ENCODE measurements around the gene ATP1A3.
"Not testable (repeated sequence)": the region's sequence is repeated elsewhere in the genome, so short reads cannot be mapped to it uniquely, and the experiment has no call there.

The ATP1A3 gene

DNA sequence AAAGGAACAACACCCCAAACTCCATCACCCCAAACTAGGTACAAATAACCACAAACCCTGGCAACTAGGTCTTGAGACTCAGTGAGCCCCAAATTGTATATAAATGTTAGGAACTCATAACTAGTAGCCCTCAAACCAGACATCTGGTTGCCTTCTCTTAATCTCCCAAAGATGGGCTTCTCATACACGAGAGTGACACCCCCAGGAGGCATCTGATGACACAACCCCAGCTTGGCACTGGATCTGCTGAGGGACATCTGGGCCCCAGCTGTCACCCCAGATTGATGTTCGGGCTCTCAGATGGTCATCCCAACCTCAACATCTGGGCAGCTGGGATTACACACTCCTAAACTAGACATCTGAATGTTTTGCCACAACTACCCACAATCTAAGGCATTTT lies 49.7 kb downstream of the ATP1A3 start:
- FAIRE-seq, result no peak

DNA sequence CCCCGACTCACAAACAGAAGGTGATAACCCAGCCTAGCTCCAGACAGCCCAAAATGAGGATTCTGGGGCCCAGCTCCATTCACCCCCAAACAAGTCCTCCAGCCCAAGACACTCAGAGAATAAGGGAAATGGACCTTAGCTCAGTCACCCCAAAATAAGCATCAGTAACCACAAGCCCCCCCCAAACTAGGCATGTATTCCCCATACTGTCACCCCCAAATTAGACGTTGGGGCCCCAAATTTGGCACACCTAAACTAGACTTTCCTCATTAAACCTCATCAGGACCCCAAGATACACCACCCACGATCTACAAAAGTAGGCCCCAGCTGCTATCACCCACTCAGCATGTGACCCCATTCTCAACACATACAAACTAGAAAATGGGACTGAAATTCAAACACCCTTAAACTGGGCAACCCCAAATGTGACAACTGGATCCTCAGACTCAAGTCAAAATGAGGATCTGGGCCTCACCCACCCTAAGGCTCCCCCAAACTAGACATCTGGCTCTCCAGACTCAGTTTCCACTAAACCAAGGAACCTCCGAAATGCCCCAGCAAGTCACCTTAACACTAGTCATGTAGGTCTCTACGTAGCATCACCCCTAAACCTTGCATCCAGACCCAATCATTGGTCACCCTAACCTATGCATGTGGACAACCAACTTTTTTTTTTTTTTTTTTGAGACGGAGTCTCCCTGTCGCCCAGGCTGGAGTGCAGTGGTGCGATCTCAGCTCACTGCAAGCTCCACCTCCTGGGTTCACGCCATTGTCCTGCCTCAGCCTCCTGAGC lies 52.4 kb downstream of the ATP1A3 start:
- no peak for FAIRE-seq

DNA sequence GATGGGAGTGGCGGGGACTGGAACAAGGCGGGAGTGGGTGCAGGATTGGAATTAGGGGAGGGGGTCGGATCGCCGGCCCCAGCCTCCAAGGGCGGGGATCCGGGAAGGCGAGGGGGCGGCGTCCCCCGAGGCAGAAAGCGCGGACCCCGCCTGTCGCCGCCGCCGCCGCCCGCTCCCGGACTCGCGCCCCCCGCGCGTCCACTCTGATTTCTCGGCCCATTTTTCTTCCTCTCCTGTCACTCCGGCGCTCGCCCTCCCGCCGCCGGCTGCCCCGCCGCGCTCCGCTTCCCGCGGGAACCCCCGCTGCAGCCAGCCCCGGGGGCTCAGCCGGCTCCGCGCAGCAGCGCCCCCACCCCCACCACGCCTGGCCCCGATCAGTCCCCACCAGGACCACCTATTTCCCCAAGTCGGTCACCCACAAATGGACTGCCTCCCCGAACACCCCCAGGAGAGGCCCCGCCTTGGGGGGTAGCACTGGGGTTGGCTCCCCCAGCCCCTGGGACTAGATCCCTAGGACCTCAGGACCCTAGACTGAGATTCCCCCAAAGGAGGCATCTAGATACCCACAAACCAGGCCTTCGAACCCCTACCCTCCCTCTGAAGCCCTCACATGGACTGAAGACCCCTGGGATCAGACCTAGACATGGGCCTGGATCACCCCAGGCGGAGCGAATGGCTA lies 53.2 kb downstream of the ATP1A3 start:
- FAIRE-seq, result no peak

DNA sequence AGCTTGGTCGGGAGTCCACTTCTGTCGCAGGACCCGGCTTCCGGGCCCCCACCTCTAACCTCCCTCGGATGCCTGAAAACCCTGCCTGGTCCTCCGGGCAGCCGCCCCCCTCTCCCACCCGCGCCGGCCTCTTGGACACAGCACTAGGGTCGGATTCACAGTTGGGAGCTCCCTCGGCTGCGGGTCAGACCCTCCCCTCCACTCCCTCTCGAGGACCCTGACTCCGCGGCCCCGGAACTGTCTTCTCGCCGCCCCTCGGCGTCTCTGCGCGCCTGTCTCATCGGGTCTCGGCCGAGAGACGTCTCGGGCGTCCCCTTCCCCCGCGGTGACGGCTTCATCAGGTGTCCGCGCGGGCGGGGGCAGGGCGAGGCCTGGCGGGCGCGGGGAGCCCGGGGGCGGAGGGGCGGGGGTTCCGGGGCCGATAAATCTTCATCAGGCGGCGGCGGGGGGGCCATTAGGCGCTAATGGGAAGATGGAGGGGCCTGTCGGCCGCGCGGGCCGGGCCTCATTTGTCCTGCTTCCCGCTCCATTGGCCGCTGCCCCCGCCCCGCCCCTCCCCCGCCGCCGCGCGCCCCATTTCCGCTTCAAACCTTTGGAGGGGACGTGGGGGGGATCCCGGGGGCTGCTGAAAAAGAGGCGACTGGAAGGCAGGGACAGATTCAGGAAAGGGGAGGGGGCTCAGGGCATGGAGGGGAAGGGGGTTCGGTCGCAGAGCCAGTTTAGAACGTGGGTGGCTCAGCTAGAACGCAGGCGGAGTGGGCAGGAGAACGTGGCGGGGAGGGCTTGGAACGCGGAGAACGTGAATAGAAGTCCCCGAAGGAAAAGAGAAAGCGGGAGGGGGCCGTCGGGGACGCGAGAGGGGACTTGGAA lies 53.9 kb downstream of the ATP1A3 start:
- FAIRE-seq, result no peak

DNA sequence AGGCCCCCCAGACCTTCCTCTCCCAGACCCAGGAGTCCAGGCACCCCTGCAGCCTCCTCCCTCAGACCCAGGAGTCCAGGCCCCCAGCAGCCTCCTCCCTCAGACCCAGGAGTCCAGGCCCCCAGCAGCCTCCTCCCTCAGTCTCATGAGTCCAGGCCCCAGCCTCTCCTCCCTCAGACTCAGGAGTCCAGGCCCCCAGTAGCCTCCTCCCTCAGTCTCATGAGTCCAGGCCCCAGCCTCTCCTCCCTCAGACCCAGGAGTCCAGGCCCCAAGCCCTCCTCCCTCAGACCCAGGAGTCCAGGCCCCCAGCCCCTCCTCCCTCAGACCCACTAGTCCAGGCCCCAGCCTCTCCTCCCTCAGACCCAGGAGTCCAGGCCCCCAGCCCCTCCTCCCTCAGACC lies 54.8 kb downstream of the ATP1A3 start:
- FAIRE-seq, result not testable (repeated sequence)

DNA sequence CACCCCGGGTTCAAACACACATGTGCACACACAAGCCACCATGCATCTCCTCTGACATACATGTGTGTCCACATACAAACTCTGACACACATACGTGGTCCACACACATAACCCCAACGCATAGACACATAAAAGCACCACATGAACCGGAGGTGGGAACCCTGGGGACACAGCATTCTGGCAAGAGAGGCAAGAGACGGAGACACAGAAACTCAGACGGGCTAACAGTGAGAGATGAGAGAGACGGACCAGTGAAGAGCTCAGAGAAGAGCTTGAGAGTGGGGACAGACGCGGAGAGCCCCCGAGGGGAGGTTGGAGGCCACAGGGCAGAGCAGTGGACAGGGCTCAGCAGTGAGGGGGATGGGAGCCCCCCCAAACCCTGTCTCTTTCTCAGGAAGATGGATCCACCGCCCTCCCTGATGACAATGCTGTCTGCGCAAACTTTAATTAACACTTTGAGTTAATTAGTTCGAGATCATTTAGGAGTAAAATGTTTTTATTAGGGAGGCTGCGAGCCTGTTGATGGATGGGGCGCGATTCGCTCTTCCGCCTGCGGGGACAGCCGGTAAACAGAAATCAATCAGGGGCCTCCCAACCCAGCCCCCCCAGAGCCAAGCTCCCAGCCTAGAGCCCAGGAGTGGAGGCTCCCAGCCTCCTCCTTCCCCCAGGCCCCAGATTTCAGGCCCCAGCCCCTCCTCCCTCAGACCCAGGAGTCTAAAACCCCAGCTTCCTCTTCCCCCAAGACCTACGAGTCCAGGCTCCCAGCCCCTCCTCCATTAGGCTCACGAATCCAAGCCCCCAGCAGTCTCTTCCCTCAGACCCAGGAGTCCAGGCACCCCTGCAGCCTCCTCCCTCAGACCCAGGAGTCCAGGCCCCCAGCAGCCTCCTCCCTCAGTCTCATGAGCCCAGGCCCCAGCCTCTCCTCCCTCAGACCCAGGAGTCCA lies 56.2 kb downstream of the ATP1A3 start:
- no peak for FAIRE-seq

DNA sequence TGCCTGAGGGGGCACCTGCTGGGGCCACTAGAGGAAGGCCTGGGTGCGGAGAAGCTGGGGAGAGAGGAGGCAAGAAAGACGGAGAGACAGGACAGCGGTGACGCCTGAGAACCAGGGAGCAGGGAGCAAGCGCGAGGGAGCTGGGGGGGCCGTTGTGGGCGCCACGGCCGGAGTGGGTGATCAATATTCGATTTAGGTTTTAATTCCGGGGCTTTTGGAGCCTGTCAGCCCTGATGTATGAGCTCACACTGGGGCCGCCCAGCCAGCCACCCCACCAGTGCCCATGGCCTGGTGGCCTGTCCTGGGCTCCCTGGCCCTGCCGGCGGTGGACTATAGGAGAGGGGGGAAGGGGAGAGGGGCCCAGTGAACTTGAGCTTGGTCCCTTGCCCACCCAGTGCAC lies 57.1 kb downstream of the ATP1A3 start:
- FAIRE-seq, result no peak

DNA sequence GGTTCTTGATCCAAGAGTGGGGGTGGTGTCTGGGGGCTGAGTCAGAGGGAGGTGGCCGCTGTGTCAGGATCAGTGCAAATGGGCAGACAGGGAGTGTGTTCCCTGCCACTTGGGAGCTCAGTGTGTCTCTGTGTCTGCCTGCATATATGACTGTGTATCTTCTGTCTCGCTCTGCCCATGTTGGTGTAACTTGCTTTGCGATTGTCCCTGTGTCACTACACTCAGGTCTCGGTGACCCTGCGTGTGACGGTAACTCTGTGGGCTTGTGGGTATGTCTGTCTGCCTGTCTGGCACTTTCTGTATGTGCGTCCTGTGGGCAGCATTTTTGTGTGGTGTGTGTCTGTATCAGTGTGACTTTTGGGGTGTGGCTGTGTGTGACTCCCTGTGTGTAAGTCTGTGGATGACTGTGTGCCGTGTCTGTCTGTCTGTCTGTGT lies 57.6 kb downstream of the ATP1A3 start:
- no peak for FAIRE-seq

DNA sequence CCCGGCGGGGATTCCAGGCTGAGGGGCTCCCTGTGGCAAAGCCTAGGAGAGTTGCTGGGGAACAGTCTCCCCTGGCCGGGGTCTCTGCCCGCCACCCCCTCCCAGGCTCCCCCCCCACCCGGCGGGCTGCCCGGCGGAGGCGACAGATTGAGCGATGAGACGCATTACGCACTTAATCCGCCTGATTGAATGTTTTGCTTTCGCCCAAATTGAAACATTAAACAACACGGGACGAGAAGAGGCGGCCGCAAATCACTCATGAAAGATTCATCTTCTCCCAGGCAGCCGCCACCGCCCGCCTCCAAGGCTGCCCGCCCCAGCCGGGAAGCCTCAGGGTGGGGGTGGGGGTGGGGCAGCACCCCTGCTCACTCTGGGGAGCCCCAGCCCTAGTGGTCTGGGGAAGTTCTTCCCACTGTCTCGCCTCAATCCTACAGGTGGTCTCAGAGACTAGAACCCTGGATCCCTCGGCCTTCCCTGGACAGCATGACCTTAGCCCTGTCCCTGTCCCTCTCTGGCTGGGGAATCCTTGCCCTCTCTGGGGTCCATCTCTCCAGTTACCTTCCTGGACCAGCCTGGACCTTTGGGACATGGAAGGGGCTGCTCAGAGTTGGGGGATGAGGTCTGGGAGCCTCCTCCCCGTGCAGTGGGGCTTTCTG lies 58.1 kb downstream of the ATP1A3 start:
- FAIRE-seq, result no peak

DNA sequence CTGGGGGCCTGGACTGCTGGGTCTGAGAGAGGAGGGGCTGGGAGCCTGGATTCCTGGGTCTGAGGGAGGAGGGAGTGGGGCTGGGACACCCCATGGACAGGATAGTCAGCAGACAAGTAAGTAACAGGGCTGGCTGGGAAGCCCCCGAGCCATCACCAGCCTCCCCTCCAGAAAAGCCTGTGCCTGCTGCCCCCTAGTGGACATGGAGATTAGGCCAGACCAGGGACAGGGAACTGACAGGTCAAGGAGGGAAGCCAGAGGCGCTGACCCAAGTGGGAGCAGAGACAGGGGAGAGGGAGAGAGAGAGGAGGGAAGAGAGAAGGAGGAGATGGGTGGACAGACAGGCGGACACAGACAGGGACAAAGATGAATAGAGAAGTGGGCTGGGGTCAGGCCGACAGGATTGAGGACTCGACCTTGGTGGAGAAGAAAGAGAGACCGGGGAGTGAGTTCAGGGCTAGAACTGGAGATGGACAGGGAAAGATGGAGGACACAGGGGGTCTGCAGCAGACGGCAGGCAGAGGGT lies 59.1 kb downstream of the ATP1A3 start:
- no peak for FAIRE-seq

DNA sequence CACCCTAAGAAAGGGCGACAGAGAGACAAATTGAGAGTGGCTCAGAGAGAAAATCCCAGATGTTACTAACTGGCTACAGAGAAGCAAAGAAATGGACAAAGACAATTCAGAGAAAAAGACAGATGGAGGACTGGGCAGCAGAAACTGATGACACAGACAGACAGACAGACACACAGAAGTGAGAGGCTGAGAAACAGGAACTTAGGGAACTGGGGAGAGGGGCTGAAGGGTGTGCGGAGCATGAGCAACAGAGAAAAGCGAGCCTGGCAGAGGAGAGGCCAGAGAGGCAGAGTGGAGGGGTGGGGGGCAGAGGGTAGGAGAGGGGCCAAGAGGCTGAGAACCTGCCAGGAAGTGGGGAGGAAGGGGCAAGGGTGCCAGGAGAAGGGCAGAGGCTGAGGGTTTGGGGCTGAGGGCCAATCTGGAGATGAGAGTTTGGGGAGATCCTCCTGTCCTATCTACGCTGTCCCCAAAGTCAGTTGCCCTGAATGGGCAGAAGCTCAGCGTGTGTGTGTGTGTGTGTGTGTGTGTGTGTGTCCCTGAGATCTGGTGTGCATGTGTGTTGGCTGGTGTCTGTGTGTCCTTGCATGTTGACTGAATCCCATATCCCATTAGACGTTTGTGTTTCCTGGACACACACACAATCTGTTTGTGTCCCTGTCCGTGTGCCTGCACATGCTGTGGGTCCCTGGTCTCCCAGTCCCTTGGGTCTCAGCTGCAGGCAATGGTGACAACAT lies 60.2 kb downstream of the ATP1A3 start:
- FAIRE-seq, result no peak

DNA sequence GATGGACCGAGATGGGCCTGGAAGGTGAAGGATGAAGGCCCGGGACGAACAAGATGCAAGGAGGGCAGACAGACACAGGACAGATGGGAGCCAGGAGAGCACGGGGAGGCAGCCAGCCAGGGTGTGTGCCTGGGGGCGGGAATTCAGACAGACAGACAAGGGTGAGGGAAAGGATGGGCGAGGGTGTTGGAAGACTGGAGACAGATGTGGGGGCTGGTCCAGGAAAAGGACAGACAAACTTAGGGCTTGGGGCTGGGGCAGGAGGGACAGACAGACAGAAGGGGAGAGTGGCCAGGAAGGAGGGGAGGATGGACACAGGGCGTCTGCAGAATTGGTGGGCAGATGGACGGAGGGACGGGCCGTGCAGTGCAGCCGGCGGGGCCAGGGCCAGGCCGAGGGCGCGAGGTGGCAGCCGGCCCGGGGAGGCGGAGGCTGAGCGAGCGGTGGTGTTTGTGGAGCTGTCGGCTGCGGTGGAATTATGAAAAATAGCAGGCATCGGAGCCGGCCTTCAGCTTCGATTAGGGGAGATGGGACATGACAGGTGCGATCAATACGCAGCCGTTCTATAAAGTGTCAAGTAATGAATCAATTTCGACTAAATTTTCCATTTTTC lies 61.2 kb downstream of the ATP1A3 start:
- no peak for FAIRE-seq

DNA sequence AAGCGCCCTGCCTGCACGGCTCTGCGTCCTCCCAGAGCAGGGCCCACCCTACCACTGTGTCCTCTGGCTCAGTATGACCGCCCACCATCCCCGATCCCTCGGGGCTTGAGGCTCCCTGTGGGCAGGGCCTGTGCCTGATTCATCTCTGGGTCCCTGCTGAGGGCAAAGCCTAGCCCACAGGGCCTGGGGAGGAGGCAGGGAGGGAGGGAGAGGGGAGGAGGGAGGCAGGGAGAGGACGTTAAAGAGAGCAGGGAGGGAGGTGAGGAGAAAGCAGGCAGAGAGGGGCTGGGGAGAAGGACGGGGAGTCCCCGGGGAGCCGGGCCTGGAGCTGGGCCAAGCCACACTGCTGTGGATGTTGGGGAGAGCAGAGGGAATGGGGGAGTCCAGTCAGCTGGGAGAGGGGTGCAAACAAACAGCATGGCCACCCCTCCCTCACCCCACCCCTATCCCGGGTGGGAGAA lies 61.7 kb downstream of the ATP1A3 start:
- FAIRE-seq, result no peak

DNA sequence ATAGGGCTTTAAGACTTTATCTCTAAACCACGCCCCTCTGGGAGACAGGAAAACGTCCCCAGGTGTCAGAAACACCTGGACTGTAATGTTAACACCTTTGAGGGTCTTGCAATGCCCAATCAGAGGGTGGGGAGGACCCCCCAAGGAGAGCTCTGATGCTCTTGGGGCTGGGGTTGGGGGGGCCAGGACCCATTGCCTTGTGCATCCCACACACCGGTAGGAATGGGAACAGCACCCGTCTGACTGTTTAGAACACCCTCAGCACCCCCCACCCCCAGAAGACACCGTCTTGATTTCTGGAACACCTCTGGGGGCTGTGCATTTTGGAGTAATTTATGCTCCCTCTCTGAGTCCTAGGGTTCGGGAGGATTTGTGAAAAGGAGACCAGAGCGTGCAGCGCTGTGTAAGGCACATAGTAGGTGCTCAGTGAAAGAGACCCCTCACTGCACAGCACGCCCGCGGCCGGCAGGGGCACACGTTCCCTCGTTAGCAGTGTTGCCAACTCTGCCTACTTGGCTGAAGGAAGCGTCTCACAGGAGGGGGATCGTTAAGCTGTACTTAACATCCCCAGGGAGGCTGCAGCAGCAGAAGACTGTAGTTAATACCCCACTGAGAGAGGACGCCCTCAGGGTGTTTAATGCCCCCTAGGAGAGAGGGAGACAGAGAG lies 63.0 kb downstream of the ATP1A3 start:
- FAIRE-seq, result no peak

DNA sequence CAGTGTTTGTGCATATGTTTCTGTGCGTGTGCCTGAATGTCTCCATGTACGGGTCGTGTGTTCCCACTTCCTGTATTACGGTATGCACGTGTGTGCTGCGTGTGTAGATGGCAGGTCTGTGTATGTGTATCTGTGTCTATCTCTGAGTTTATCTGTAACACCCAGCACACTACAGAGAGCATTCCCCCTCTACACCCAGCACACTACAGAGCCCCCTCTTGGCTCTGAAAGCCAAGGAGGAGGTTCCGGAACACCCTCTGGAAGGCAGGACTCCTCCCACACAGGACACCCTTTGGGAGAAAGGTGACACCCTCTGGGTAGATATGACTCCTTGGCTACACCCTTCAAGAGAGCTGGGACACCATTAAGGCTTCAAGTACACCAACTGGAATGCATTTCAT lies 63.7 kb downstream of the ATP1A3 start:
- FAIRE-seq, result no peak

DNA sequence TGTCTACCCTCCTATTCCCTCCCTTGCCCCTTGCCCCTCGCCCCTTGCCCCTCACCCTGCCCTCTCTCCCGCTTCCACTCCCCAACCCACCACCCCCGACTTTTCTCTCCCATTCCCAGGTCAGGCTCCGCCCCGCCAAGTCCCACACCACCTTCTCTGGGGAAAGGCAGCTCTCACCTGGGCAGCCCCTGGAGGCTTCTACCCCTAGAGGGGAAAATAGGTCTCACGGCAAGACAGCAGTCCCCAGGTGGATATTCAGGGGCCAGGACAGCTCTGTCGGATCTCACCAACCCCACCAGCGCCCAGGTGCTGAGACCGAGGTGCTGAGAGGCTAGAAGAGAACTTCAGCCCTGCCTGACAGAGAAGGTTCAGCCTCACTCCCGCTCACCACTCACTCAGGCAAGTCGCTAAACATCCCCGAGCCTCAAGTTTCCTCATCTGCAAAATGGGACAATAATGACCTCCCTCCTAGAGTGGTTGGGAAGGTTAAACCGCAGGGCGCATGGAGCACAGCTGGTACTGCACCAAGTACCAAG lies 64.4 kb downstream of the ATP1A3 start:
- no peak for FAIRE-seq

DNA sequence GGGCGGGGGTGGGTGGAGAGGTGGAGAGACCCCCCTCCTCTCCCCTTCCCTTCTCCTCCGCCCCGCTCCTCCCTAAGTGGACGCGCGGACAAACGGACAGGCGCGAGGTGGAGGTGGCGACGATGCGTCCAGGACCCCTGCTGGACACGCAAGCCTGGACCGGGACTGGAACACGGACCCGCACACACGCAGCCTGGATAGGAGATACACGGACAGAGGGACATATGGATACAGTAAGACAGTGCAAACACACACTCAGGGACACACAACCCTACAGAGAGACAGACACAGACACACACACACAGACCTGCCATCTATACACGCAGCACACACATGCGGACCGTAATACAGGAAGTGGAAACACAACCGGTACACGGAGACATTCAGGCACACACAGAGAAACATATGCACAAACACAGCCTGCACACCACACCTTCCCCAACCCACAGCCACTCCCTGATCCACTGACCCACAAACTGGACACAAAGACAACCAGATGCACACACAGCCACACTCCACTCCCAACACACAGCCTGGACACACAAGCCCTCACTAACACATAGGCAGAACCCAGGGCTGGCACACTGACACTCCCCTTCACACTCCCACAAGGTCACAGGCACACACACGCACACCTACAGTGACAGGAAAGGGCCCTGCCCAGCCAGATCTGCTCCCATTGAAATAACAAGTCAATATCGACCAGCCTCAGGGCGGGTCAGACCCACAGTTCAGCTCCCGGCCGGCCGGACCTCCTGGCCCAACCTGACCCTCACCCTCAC lies 65.1 kb downstream of the ATP1A3 start:
- no peak for FAIRE-seq

DNA sequence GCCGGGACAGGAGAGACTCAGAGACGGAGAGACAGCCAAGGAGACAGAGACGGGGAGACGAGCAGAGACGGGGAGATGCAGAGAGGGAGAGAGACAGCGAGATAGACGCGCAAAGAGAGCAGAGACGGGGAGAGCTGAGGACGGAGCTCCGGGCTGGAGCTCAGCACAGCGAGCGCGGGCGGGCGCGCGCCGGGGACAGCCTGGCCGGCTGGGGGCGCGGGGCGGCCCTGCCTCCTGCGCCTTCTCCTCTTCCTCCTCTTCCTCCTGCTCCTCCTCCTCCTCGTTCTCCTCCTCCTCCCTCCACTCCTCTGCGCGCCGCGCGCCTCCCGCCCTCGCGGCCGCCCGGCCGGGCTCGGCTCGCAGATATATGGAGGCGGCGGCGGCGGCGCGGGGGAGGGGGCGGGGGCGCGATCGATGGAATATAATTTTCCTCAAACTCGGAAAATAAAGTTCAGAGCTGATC lies 65.8 kb downstream of the ATP1A3 start, which contains the start of gene ERFL:
Gene ERFL (minus strand): TSS at position 229 of the 463 bp plus-strand sequence. CDS start 15,530 bp downstream, outside the sequence.
- no peak for FAIRE-seq

All from endometrium (tissue), 2 donors.